Measurements from ENCODE around the gene PI4KB.
"Not testable (repeated sequence)": the region's sequence is repeated elsewhere in the genome, so short reads cannot be mapped to it uniquely, and the experiment has no call there.

Gene PI4KB

GRCh38 chr1:151356696-151357095 is 29.5 kb upstream of the PI4KB start:
- TF ChIP-seq CTCF (IDR thresholded peaks at IDR 0.05) = no peak
- no peak for TF ChIP-seq ZFX (IDR thresholded peaks at IDR 0.05; ENCODE audit: borderline replicate concordance)
- no peak overlapping the region for H3K27ac ChIP-seq

GRCh38 chr1:151352021-151352718 is 25.0 kb upstream of the PI4KB start:
- H3K27ac ChIP-seq = peak overlapping the region; percentile 57
- TF ChIP-seq CTCF (IDR thresholded peaks at IDR 0.05) (no peak), ZFX (IDR thresholded peaks at IDR 0.05; ENCODE audit: borderline replicate concordance) (no peak)

- H3K27ac ChIP-seq = not testable (repeated sequence)
Measured at GRCh38 chr1:151350323-151350722, 23.1 kb upstream of the PI4KB start.

GRCh38 chr1:151347523-151348246 is 20.5 kb upstream of the PI4KB start:
- TF ChIP-seq CTCF (IDR thresholded peaks at IDR 0.05) = no peak
- no peak for TF ChIP-seq ZFX (IDR thresholded peaks at IDR 0.05; ENCODE audit: borderline replicate concordance)

GRCh38 chr1:151346769-151347522 is 19.7 kb upstream of the PI4KB start, which contains the start of gene RFX5:
TSS of gene RFX5 (minus strand) at chr1:151347252. CDS start at chr1:151346320, 932 bp downstream.
- TF ChIP-seq ZFX (IDR thresholded peaks at IDR 0.05; ENCODE audit: borderline replicate concordance) (no peak), CTCF (IDR thresholded peaks at IDR 0.05) (no peak)
- peak within 1 kb of the TSS; percentile 63 for H3K27ac ChIP-seq

More at GRCh38 chr1:151347523-151348246, 20.5 kb upstream of the PI4KB start:
- peak overlapping the region; percentile 63 for H3K27ac ChIP-seq

- H3K27ac ChIP-seq = peak overlapping the region; percentile 63
- no peak for TF ChIP-seq ZFX (IDR thresholded peaks at IDR 0.05; ENCODE audit: borderline replicate concordance)
- TF ChIP-seq CTCF (IDR thresholded peaks at IDR 0.05) = no peak
Measured at GRCh38 chr1:151346082-151346768, 19.0 kb upstream of the PI4KB start.

GRCh38 chr1:151344291-151344690 is 17.1 kb upstream of the PI4KB start:
- TF ChIP-seq CTCF (IDR thresholded peaks at IDR 0.05) = no peak
- H3K27ac ChIP-seq = no peak overlapping the region

Measured in 22Rv1 (cell line).